GM18511 (cell line): ENCODE results near the gene OPTC.
"Not testable (repeated sequence)": the region's sequence is repeated elsewhere in the genome, so short reads cannot be mapped to it uniquely, and the experiment has no call there.

ENCODE experiments used
- ATAC-seq: cut with Tn5 transposase; IDR thresholded peaks from one replicate; pipeline ENCODE4 v1.9.1; 2021; ENCODE audit warnings: mild to moderate bottlenecking, moderate library complexity; ENCODE audit not compliant: unreplicated experiment

OPTC gene

GRCh38 chr1:203493901-203494300 is at the start of gene OPTC:
TSS of gene OPTC (plus strand) at chr1:203494153. CDS start at chr1:203496006, 1,853 bp downstream.
- no peak for ATAC-seq

- ATAC-seq: no peak
Observed at GRCh38 chr1:203444171-203444576, 49.8 kb upstream of the OPTC start.

- ATAC-seq: no peak
Observed at GRCh38 chr1:203447151-203447550, 46.8 kb upstream of the OPTC start.

GRCh38 chr1:203447598-203447997 is 46.4 kb upstream of the OPTC start:
- not testable (repeated sequence) for ATAC-seq

GRCh38 chr1:203448521-203449061 is 45.4 kb upstream of the OPTC start:
- ATAC-seq: no peak

GRCh38 chr1:203450001-203450400 is 44.0 kb upstream of the OPTC start:
- no peak for ATAC-seq

GRCh38 chr1:203450479-203451149 is 43.3 kb upstream of the OPTC start:
- ATAC-seq: no peak

GRCh38 chr1:203451836-203452784 is 41.8 kb upstream of the OPTC start:
- no peak for ATAC-seq

- no peak for ATAC-seq
Observed at GRCh38 chr1:203453016-203453415, 40.9 kb upstream of the OPTC start.

GRCh38 chr1:203453616-203454015 is 40.3 kb upstream of the OPTC start:
- no peak for ATAC-seq

GRCh38 chr1:203454986-203455471 is 38.9 kb upstream of the OPTC start:
- no peak for ATAC-seq

- ATAC-seq: no peak
Observed at GRCh38 chr1:203455706-203456105, 38.2 kb upstream of the OPTC start.

- no peak for ATAC-seq
Observed at GRCh38 chr1:203456577-203456976, 37.4 kb upstream of the OPTC start.

GRCh38 chr1:203458078-203458477 is 35.9 kb upstream of the OPTC start:
- ATAC-seq: no peak

- no peak for ATAC-seq
Observed at GRCh38 chr1:203459671-203460201, 34.2 kb upstream of the OPTC start.

- ATAC-seq: no peak
Observed at GRCh38 chr1:203461717-203462116, 32.2 kb upstream of the OPTC start.

GRCh38 chr1:203462143-203462542 is 31.8 kb upstream of the OPTC start:
- ATAC-seq: no peak

- ATAC-seq: no peak
Observed at GRCh38 chr1:203462878-203463277, 31.1 kb upstream of the OPTC start.

- ATAC-seq: no peak
Observed at GRCh38 chr1:203463469-203464062, 30.4 kb upstream of the OPTC start.

- no peak for ATAC-seq
Observed at GRCh38 chr1:203464226-203464625, 29.7 kb upstream of the OPTC start.

GRCh38 chr1:203464743-203465142 is 29.2 kb upstream of the OPTC start:
- no peak for ATAC-seq
